RWPE1 (cell line): ENCODE results near the gene ADARB1.

Experiments
- CTCF ChIA-PET: fragments of 350-600 bp; sonication (Branson Sonifier 250); formaldehyde crosslinking; extraction: SDS; loops from one replicate; lab custom pipeline; 2021; lab: Yijun Ruan, JAX
- POLR2A ChIA-PET: fragments of 400-600 bp; formaldehyde crosslinking; extraction: SDS; loops from one replicate; lab custom pipeline; 2020; ENCODE audit warnings: antibody characterized with exemption; ENCODE audit not compliant: low non-redundant PET; lab: Yijun Ruan, JAX
- DNase-seq: peaks from one replicate; pipeline ENCODE4 v3.0.0; 2012; ENCODE audit warnings: low spot score
- H3K27ac ChIP-seq: fragments of 450-650 bp; 2 replicates; pipeline ENCODE4 v1.5.1; 2017
- CTCF ChIP-seq: fragments of 450-650 bp; conservative IDR thresholded peaks from 2 replicates; pipeline ENCODE4 v1.5.1; 2017; ENCODE audit warnings: low read depth, mild to moderate bottlenecking

The ADARB1 gene

GRCh38 chr21:45115141-45115540 lies 40.8 kb downstream of the ADARB1 start:
- H3K27ac ChIP-seq, result no peak overlapping the region
- ChIA-PET POLR2A (no interaction called here), CTCF (interaction anchor here (0.6 kb wide), 1 partner anchor 706 kb away, joined by 3 read pairs; no protein-coding TSS in a partner anchor)
- no peak for TF ChIP-seq CTCF
- DNase-seq, result no peak

GRCh38 chr21:45116066-45116465 lies 41.7 kb downstream of the ADARB1 start:
- DNase-seq, result no peak
- CTCF ChIA-PET, result no interaction called here
- POLR2A ChIA-PET, result no interaction called here
- TF ChIP-seq CTCF, result no peak
- H3K27ac ChIP-seq, result no peak overlapping the region

GRCh38 chr21:45117314-45117713 lies 42.9 kb downstream of the ADARB1 start:
- CTCF ChIA-PET, result interaction anchor here (0.5 to 1.2 kb wide), 4 partner anchors 12 to 306 kb away, joined by 3 to 13 read pairs (median 5); no protein-coding TSS in a partner anchor
- TF ChIP-seq CTCF, result no peak
- no peak overlapping the region for H3K27ac ChIP-seq
- DNase-seq, result no peak
- POLR2A ChIA-PET, result no interaction called here

- CTCF ChIA-PET, result interaction anchor here (0.7 to 1.2 kb wide), 2 partner anchors 13 to 48 kb away, joined by 3 to 13 read pairs; no protein-coding TSS in a partner anchor
- no peak for TF ChIP-seq CTCF
- no peak for DNase-seq
- POLR2A ChIA-PET, result no interaction called here
- H3K27ac ChIP-seq, result no peak overlapping the region
Observed at GRCh38 chr21:45118099-45118498, 43.7 kb downstream of the ADARB1 start.

- ChIA-PET CTCF (interaction anchor here (0.8 to 1.6 kb wide), 2 partner anchors 10 to 17 kb away, joined by 4 to 5 read pairs; no protein-coding TSS in a partner anchor), POLR2A (no interaction called here)
- H3K27ac ChIP-seq, result no peak overlapping the region
- no peak for TF ChIP-seq CTCF
- DNase-seq, result no peak
Observed at GRCh38 chr21:45119812-45120211, 45.4 kb downstream of the ADARB1 start.

- H3K27ac ChIP-seq, result no peak overlapping the region
- no peak for DNase-seq
- no peak for TF ChIP-seq CTCF
- ChIA-PET CTCF (interaction anchor here (1.3 to 1.6 kb wide), 2 partner anchors 16 to 24 kb away, joined by 3 to 4 read pairs; no protein-coding TSS in a partner anchor), POLR2A (no interaction called here)
Observed at GRCh38 chr21:45120975-45121374, 46.6 kb downstream of the ADARB1 start.
